K562 treated with DMSO at 1 percent for 4 hours (cell line): ENCODE results near the gene TBC1D12. TPM values are rescaled to one million over a fixed set of nuclear protein-coding genes. Genes with fewer than 3 reads are reported as not detected.

Source experiments
- total RNA-seq: library from RNA; unstranded; fragments of 300-600 nt; gene quantifications from 2 replicates; pipeline ENCODE4 v1.2.3, GENCODE V29; 2022; ENCODE audit not compliant: insufficient read depth

The TBC1D12 gene
- 8.3 and 9.1 TPM in 2 replicates for total RNA-seq

GRCh38 chr10:94402204-94402842, at the start of gene TBC1D12:
TSS of gene TBC1D12 (plus strand) at chr10:94402541. CDS start at chr10:94402614, 73 bp downstream.

GRCh38 chr10:94362360-94363250, 39.7 kb upstream of the TBC1D12 start, which contains the start of gene NOC3L:
TSS of gene NOC3L (minus strand) at chr10:94362939. CDS start at chr10:94362838, 101 bp downstream.

GRCh38 chr10:94545391-94546048, 143.2 kb downstream of the TBC1D12 start, which contains the start of gene HELLS:
TSS of gene HELLS (plus strand) at chr10:94545788. CDS start at chr10:94545922, 134 bp downstream.

Other genes with a start within 250 kb of the TBC1D12 start
- gene NOC3L, start 39.6 kb upstream of the TBC1D12 start, total RNA-seq, result 4.4 TPM in 2 replicates
- gene HELLS, start 143.2 kb downstream of the TBC1D12 start, total RNA-seq, result 11.2 and 13.8 TPM in 2 replicates